ENCODE data around the gene FGFR2. TPM values are rescaled to one million over a fixed set of nuclear protein-coding genes. Genes with fewer than 3 reads are reported as not detected.

FGFR2 gene
- total RNA-seq, 1 donor from 2014 or later = 7.4 TPM

DNA sequence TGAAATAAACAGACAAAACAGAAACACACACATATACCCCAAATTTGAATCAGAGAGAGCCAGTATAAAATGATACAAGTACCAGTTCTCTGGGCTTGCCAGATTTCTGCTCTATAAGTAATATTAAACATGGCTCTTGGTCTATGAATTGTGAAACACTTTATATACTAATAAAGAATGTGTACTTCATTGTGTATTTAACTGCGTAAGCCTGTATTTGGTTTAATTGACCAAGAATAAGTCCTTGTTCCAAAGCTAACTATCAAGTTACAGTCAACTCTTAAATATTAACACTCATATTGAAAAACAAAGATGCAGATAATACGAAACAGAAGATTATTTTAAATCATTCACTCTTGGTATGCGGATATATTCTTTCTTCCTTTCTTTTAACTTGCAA lies 8.7 kb downstream of the FGFR2 start:
- Mint-ChIP-seq H3K9me3 (ENCODE audit: unreplicated experiment) (no peaks in the 10 kb centered on the region), H3K4me1 (ENCODE audit: low read depth, unreplicated experiment) (peaks cover 13% of the 10 kb centered on the region)
- TF ChIP-seq, protein P1, sequence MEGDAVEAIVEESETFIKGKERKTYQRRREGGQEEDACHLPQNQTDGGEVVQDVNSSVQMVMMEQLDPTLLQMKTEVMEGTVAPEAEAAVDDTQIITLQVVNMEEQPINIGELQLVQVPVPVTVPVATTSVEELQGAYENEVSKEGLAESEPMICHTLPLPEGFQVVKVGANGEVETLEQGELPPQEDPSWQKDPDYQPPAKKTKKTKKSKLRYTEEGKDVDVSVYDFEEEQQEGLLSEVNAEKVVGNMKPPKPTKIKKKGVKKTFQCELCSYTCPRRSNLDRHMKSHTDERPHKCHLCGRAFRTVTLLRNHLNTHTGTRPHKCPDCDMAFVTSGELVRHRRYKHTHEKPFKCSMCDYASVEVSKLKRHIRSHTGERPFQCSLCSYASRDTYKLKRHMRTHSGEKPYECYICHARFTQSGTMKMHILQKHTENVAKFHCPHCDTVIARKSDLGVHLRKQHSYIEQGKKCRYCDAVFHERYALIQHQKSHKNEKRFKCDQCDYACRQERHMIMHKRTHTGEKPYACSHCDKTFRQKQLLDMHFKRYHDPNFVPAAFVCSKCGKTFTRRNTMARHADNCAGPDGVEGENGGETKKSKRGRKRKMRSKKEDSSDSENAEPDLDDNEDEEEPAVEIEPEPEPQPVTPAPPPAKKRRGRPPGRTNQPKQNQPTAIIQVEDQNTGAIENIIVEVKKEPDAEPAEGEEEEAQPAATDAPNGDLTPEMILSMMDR (IDR thresholded peaks at IDR 0.05; ENCODE audit: partially characterized antibody, unreplicated experiment) = no peak

DNA sequence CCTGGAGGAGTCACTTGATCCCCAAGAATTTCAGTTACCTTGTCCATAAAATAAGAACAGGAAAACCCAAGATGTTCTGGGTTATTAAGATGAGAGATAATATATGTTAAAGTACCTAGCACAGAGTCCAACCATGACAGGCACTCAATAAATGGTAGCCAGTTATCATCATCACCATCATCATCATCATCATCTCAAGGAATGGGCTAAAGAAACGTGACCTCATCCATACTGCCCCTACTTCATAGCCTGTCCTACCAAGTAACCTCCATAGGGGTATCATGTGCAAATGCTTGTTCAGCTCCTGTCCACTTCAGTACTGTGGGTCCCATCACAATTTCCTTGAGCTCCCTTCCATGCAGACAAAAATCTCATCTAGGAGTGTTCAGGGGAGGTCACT lies 14.4 kb downstream of the FGFR2 start:
- Mint-ChIP-seq H3K27ac (ENCODE audit: unreplicated experiment) (no peak overlapping the region), H3K4me3 (ENCODE audit: unreplicated experiment) (no peak overlapping the region), H3K36me3 (ENCODE audit: unreplicated experiment) (no peaks in the 10 kb centered on the region), H3K9me3 (ENCODE audit: unreplicated experiment) (peaks cover 2% of the 10 kb centered on the region), H3K4me1 (ENCODE audit: low read depth, unreplicated experiment) (peaks cover 23% of the 10 kb centered on the region), H3K27me3 (ENCODE audit: unreplicated experiment) (peaks cover 4% of the 10 kb centered on the region)
- no peak for DNase-seq
- TF ChIP-seq, protein P1 (IDR thresholded peaks at IDR 0.05; ENCODE audit: partially characterized antibody, unreplicated experiment) = no peak

More for the DNA sequence above, 8.7 kb downstream of the FGFR2 start:
- Mint-ChIP-seq H3K4me3 (ENCODE audit: unreplicated experiment) (no peak overlapping the region), H3K36me3 (ENCODE audit: unreplicated experiment) (no peaks in the 10 kb centered on the region), H3K27ac (ENCODE audit: unreplicated experiment) (no peak overlapping the region), H3K27me3 (ENCODE audit: unreplicated experiment) (no peaks in the 10 kb centered on the region)
- DNase-seq = no peak

GRCh38 chr10:121583258-121583657 lies 15.0 kb downstream of the FGFR2 start:
- peaks cover 2% of the 10 kb centered on the region for H3K9me3 Mint-ChIP-seq (ENCODE audit: unreplicated experiment)
- H3K4me3 Mint-ChIP-seq (ENCODE audit: unreplicated experiment) = no peak overlapping the region
- no peaks in the 10 kb centered on the region for H3K36me3 Mint-ChIP-seq (ENCODE audit: unreplicated experiment)
- H3K4me1 Mint-ChIP-seq (ENCODE audit: low read depth, unreplicated experiment) = peaks cover 26% of the 10 kb centered on the region
- H3K27ac Mint-ChIP-seq (ENCODE audit: unreplicated experiment) = no peak overlapping the region
- TF ChIP-seq, protein P1 (IDR thresholded peaks at IDR 0.05; ENCODE audit: partially characterized antibody, unreplicated experiment) = no peak
- DNase-seq = no peak
- H3K27me3 Mint-ChIP-seq (ENCODE audit: unreplicated experiment) = peaks cover 4% of the 10 kb centered on the region

DNA sequence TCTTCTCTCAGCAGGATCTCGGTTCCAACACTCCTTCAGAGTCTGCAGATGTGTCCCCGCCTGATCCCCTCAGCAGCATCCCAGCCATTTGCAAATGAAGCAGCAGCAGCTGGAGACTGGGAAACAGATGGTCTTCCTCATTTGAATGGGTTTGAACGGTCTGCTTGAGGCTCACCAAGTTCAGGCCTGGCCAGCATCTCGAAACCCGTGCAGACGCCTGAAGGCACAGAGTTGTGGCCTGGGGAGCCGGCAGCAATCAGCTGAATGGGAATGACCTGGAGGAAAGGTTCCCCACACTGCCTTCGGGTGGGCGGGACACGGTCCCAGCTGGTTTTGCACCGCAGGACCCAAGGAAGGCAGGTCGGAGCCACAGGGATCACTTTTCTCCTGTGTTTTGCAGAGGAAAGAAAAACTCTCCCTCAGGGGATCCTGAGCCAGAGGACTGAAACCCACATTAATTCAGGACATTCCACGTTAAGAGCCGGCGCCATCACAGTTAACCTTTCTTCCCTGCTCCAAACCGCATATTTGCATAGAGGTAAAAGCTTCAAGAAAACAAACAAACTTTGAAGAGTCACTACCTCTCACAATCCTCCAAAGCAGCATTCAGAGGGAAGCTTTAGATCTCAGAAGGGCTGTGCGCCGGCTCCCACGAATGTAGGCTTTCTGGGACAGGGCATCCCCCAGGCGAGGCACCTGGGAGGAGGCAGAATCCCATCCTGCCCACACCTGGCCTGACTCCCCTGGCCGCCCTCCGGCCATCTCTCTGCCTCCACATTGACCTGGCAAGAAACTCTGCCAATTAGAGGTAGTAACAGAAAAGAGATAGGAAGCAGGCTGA lies 17.7 kb downstream of the FGFR2 start:
- Mint-ChIP-seq H3K9me3 (ENCODE audit: unreplicated experiment) (peaks cover 2% of the 10 kb centered on the region), H3K27me3 (ENCODE audit: unreplicated experiment) (peaks cover 5% of the 10 kb centered on the region), H3K4me3 (ENCODE audit: unreplicated experiment) (peak overlapping the region; percentile 67), H3K36me3 (ENCODE audit: unreplicated experiment) (no peaks in the 10 kb centered on the region), H3K27ac (ENCODE audit: unreplicated experiment) (peak overlapping the region; percentile 80), H3K4me1 (ENCODE audit: low read depth, unreplicated experiment) (peaks cover 35% of the 10 kb centered on the region)
- TF ChIP-seq, protein P1 (IDR thresholded peaks at IDR 0.05; ENCODE audit: partially characterized antibody, unreplicated experiment) = no peak
- DNase-seq = peak; percentile 63

DNA sequence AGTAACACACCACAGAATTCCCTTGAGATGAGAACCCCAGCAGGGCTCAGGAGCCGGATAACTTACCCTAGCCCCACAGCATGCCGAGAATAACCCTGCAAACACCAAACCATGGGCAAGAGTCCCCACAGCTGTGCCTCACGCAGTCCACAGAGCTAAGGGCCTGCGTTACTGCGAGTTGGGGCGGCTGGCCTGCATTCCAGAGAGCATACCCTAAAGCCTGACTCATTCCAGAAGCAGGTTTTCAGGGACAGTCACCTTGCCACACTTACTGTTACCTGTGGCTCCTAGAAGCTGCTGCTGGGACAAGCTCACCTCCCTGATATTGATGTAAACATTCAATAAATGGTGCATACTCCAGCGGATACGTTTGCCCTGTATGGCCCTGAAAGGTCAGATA lies 18.6 kb downstream of the FGFR2 start:
- H3K4me1 Mint-ChIP-seq (ENCODE audit: low read depth, unreplicated experiment) = peaks cover 35% of the 10 kb centered on the region

More for the DNA sequence above, 18.6 kb downstream of the FGFR2 start:
- H3K4me3 Mint-ChIP-seq (ENCODE audit: unreplicated experiment) = peak overlapping the region; percentile 67
- H3K36me3 Mint-ChIP-seq (ENCODE audit: unreplicated experiment) = no peaks in the 10 kb centered on the region
- H3K27me3 Mint-ChIP-seq (ENCODE audit: unreplicated experiment) = peaks cover 5% of the 10 kb centered on the region
- peaks cover 2% of the 10 kb centered on the region for H3K9me3 Mint-ChIP-seq (ENCODE audit: unreplicated experiment)
- H3K27ac Mint-ChIP-seq (ENCODE audit: unreplicated experiment) = peak overlapping the region; percentile 80
- TF ChIP-seq, protein P1 (IDR thresholded peaks at IDR 0.05; ENCODE audit: partially characterized antibody, unreplicated experiment) = no peak
- no peak for DNase-seq
